Caco-2 (cell line): ENCODE data around the gene UBE2R2. TPM values are rescaled to one million over a fixed set of nuclear protein-coding genes. Genes with fewer than 3 reads are reported as not detected.

ENCODE experiments used
- BruUV-seq: library from RNA; stranded (reverse); fragments of 400-500 nt; replicated peaks from 2 replicates; lab custom pipeline; 2021; lab: Mats Ljungman, UMichigan
- CTCF ChIA-PET: fragments of 300-600 bp; sonication (Branson Sonifier 250); formaldehyde crosslinking; loops from one replicate; lab custom pipeline; 2022; ENCODE audit warnings: antibody characterized with exemption; lab: Charles Lee
- POLR2A ChIA-PET: fragments of 300-600 bp; sonication (Branson Sonifier 250); formaldehyde crosslinking; loops from one replicate; lab custom pipeline; 2022; ENCODE audit warnings: antibody characterized with exemption; lab: Charles Lee
- DNase-seq, 2 experiments: peaks; one replicate each; pipeline versions ENCODE4 v3.0.0 to v3.0.0-alpha.2; 2020 to 2022
- H3K27me3 ChIP-seq: replicated peaks from 2 replicates; pipeline ENCODE4 v1.6.0; 2011; ENCODE audit warnings: low read length; ENCODE audit not compliant: control insufficient read depth, insufficient read depth
- H3K36me3 ChIP-seq: 2 replicates; pipeline ENCODE4 v1.5.1; 2011; ENCODE audit warnings: low read length; ENCODE audit not compliant: control insufficient read depth, insufficient read depth
- H3K4me1 ChIP-seq: fragments of 250-450 bp; sonication (Bioruptor Pico); 2 replicates; pipeline ENCODE4 v1.5.1; 2020; ENCODE audit warnings: mild to moderate bottlenecking
- H3K4me3 ChIP-seq: 2 replicates; pipeline ENCODE4 v1.5.1; 2011; ENCODE audit warnings: low read depth, mild to moderate bottlenecking, control low read depth, low read length
- H3K9me3 ChIP-seq: fragments of 250-450 bp; sonication (Bioruptor Pico); 2 replicates; pipeline ENCODE4 v1.5.1; 2020; ENCODE audit warnings: mild to moderate bottlenecking, moderate library complexity
- H3K27ac Mint-ChIP-seq: one replicate; pipeline ENCODE4 v1.8.0; 2022; ENCODE audit warnings: mixed read lengths; ENCODE audit not compliant: unreplicated experiment
- H3K27me3 Mint-ChIP-seq: one replicate; pipeline ENCODE4 v1.8.0; 2022; ENCODE audit warnings: mixed read lengths; ENCODE audit not compliant: insufficient read depth, unreplicated experiment
- H3K36me3 Mint-ChIP-seq: one replicate; pipeline ENCODE4 v1.8.0; 2022; ENCODE audit warnings: mild to moderate bottlenecking, mixed read lengths; ENCODE audit not compliant: insufficient read depth, unreplicated experiment
- H3K4me1 Mint-ChIP-seq: one replicate; pipeline ENCODE4 v1.8.0; 2022; ENCODE audit warnings: low read depth, mixed read lengths; ENCODE audit not compliant: unreplicated experiment
- H3K4me3 Mint-ChIP-seq: one replicate; pipeline ENCODE4 v1.8.0; 2022; ENCODE audit warnings: mild to moderate bottlenecking, moderate library complexity, mixed read lengths; ENCODE audit not compliant: unreplicated experiment
- H3K9me3 Mint-ChIP-seq: one replicate; pipeline ENCODE4 v1.8.0; 2022; ENCODE audit warnings: mixed read lengths; ENCODE audit not compliant: unreplicated experiment
- intact Hi-C: fragments of 100-400 bp; cut with micrococcal nuclease; formaldehyde crosslinking; loops from one replicate; pipeline ENCODE4 v1.10.0; 2022; ENCODE audit not compliant: unreplicated experiment
- total RNA-seq: library from RNA; stranded (reverse); gene quantifications from 2 replicates; pipeline ENCODE4 v1.2.3, GENCODE V29; 2022
- TF ChIP-seq, protein P1 (sequence below), 2 experiments: fragments of 200-600 bp in 1 of 2; IDR thresholded peaks; 1 replicate in 1 of 2; 2 replicates in 1 of 2; pipeline versions ENCODE4 v1.5.1 to v1.8.0; 2011 to 2022; ENCODE audit warnings: antibody characterized with exemption in 1 of 2, control low read depth in 1 of 2, inconsistent platforms in 1 of 2, low read depth in 1 of 2, low read length in 1 of 2, mild to moderate bottlenecking in 1 of 2, moderate library complexity in 1 of 2; ENCODE audit not compliant: insufficient read depth in 1 of 2, severe bottlenecking in 1 of 2, unreplicated experiment in 1 of 2

Gene UBE2R2
- total RNA-seq, 1 experiment from 2014 or later = 52.3 TPM

GRCh38 chr9:33877727-33878489, 60.9 kb downstream of the UBE2R2 start:
- Histone ChIP-seq H3K36me3 (peaks cover 1% of the 10 kb centered on the region; the same call in 1 of the 2 replicates), H3K4me3 (no peak overlapping the region), H3K9me3 (no peaks in the 10 kb centered on the region), H3K4me1 (0 out of 2 replicates have a peak, but pooled peaks cover 5% of the 10 kb centered on the region), H3K27me3 (no peaks in the 10 kb centered on the region)
- no peak for DNase-seq
- Mint-ChIP-seq H3K4me1 (peaks cover 25% of the 10 kb centered on the region), H3K27ac (no peak overlapping the region), H3K27me3 (no peaks in the 10 kb centered on the region), H3K4me3 (no peak overlapping the region), H3K9me3 (no peaks in the 10 kb centered on the region), H3K36me3 (no peaks in the 10 kb centered on the region)
- no TSS peak for BruUV-seq
- TF ChIP-seq, protein P1, sequence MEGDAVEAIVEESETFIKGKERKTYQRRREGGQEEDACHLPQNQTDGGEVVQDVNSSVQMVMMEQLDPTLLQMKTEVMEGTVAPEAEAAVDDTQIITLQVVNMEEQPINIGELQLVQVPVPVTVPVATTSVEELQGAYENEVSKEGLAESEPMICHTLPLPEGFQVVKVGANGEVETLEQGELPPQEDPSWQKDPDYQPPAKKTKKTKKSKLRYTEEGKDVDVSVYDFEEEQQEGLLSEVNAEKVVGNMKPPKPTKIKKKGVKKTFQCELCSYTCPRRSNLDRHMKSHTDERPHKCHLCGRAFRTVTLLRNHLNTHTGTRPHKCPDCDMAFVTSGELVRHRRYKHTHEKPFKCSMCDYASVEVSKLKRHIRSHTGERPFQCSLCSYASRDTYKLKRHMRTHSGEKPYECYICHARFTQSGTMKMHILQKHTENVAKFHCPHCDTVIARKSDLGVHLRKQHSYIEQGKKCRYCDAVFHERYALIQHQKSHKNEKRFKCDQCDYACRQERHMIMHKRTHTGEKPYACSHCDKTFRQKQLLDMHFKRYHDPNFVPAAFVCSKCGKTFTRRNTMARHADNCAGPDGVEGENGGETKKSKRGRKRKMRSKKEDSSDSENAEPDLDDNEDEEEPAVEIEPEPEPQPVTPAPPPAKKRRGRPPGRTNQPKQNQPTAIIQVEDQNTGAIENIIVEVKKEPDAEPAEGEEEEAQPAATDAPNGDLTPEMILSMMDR (IDR thresholded peaks at IDR 0.05; ENCODE audit: insufficient read depth in 1 of 2, low read depth in 1 of 2, low read length in 1 of 2, severe bottlenecking in 1 of 2, unreplicated experiment in 1 of 2) = no peak
- intact Hi-C loops = no loop called here
- CTCF ChIA-PET = no interaction called here
- POLR2A ChIA-PET = no interaction called here

DNA sequence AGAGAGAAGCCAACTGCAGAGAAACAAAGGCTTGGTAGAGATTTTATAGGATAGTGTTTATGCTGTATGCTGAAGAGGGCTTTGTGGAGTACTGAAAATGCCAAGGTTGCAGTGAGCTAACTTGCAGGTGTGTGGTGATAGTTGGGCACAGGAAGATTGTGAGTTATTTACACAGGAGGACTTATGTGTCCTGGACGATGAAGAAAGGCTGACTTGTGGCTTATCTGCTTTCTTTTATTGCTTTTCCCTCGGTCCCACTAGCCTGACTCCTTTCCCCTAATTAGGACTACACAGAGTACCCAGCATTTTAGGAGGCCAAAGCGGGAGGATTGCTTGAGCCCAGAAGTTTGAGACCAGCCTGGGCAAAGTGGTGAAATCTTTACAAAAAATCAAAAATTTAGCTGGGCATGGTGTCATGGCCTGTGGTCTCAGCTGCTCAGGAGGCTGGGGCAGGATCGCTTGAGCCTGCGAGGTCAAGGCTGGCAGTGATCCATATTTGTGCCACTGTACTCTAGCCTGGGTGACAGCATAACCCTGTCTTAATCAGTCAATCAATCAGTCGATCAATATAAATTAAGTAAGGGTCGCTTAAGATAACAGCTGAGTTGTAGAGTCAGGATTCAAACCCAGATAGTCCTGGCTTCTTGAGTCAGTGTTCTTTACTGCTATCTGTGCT, 61.9 kb downstream of the UBE2R2 start:
- no peaks in the 10 kb centered on the region for H3K36me3 Mint-ChIP-seq
- Histone ChIP-seq H3K36me3 (peaks cover 1% of the 10 kb centered on the region; the same call in 1 of the 2 replicates), H3K4me1 (0 out of 2 replicates have a peak, but pooled peaks cover 7% of the 10 kb centered on the region), H3K27me3 (no peaks in the 10 kb centered on the region), H3K4me3 (no peak overlapping the region), H3K9me3 (no peaks in the 10 kb centered on the region)
- no peak overlapping the region for H3K27ac Mint-ChIP-seq
- no TSS peak for BruUV-seq
- ChIA-PET POLR2A (no interaction called here), CTCF (no interaction called here)
- peaks cover 25% of the 10 kb centered on the region for H3K4me1 Mint-ChIP-seq
- no peaks in the 10 kb centered on the region for H3K27me3 Mint-ChIP-seq
- no peaks in the 10 kb centered on the region for H3K9me3 Mint-ChIP-seq
- TF ChIP-seq, protein P1 (IDR thresholded peaks at IDR 0.05; ENCODE audit: insufficient read depth in 1 of 2, low read depth in 1 of 2, low read length in 1 of 2, severe bottlenecking in 1 of 2, unreplicated experiment in 1 of 2) = no peak
- H3K4me3 Mint-ChIP-seq = no peak overlapping the region
- intact Hi-C loops = no loop called here
- no peak for DNase-seq

GRCh38 chr9:33880211-33881089, 63.5 kb downstream of the UBE2R2 start:
- H3K4me1 ChIP-seq = 0 out of 2 replicates have a peak, but pooled peaks cover 7% of the 10 kb centered on the region
- H3K27ac Mint-ChIP-seq = no peak overlapping the region
- peaks cover 25% of the 10 kb centered on the region for H3K4me1 Mint-ChIP-seq
- H3K27me3 ChIP-seq = no peaks in the 10 kb centered on the region
- TF ChIP-seq, protein P1 (IDR thresholded peaks at IDR 0.05; ENCODE audit: insufficient read depth in 1 of 2, low read depth in 1 of 2, low read length in 1 of 2, severe bottlenecking in 1 of 2, unreplicated experiment in 1 of 2) = no peak
- H3K36me3 ChIP-seq = no peaks in the 10 kb centered on the region
- no peak for DNase-seq
- H3K9me3 Mint-ChIP-seq = no peaks in the 10 kb centered on the region
- H3K27me3 Mint-ChIP-seq = no peaks in the 10 kb centered on the region
- intact Hi-C loops = no loop called here
- POLR2A ChIA-PET = no interaction called here
- CTCF ChIA-PET = no interaction called here
- H3K36me3 Mint-ChIP-seq = no peaks in the 10 kb centered on the region
- no TSS peak for BruUV-seq
- H3K4me3 Mint-ChIP-seq = no peak overlapping the region
- H3K4me3 ChIP-seq = no peak overlapping the region
- no peaks in the 10 kb centered on the region for H3K9me3 ChIP-seq
